Heart left ventricle (tissue), 16 donors: Measurements from ENCODE around the gene CLSTN2. TPM values are rescaled to one million over a fixed set of nuclear protein-coding genes. Genes with fewer than 3 reads are reported as not detected.

Source experiments
- ATAC-seq, 4 donors: fragments of 200-7000 bp; cut with Tn5 transposase; one replicate each; pipeline ENCODE4 v1.9.1; 2020 to 2022; ENCODE audit warnings: moderate library complexity in 4 of 4, mild to moderate bottlenecking in 3 of 4, moderate number of reproducible peaks in 1 of 4
- DNase-seq, 5 donors: peaks; one replicate each; pipeline ENCODE4 v3.0.0-alpha.2; 2020
- H3K27ac ChIP-seq, 12 donors: fragments of 200-600 bp; sonication (generic) in 4 of 12; one replicate each; pipeline versions ENCODE4 v1.5.0 to v1.8.0; 2016 to 2022; ENCODE audit warnings: mild to moderate bottlenecking in 2 of 12
- H3K27me3 ChIP-seq, 9 donors: fragments of 200-600 bp; sonication (generic) in 2 of 9; one replicate each; pipeline versions ENCODE4 v1.5.1 to v1.8.0; 2016 to 2022; ENCODE audit warnings: mild to moderate bottlenecking in 3 of 9
- H3K36me3 ChIP-seq, 9 donors: fragments of 200-600 bp; sonication (generic) in 2 of 9; one replicate each; pipeline versions ENCODE4 v1.5.0 to v1.8.0; 2018 to 2022; ENCODE audit warnings: mild to moderate bottlenecking in 2 of 9
- H3K4me1 ChIP-seq, 12 donors: fragments of 200-600 bp; sonication (generic) in 4 of 12; one replicate each; pipeline versions ENCODE4 v1.5.0 to v1.8.0; 2016 to 2022; ENCODE audit warnings: mild to moderate bottlenecking in 3 of 12
- H3K4me3 ChIP-seq, 12 donors: fragments of 200-600 bp; sonication (generic) in 4 of 12; one replicate each; pipeline versions ENCODE4 v1.5.0 to v1.8.0; 2017 to 2022; ENCODE audit warnings: mild to moderate bottlenecking in 9 of 12, moderate library complexity in 4 of 12
- H3K9me3 ChIP-seq, 12 donors: fragments of 200-600 bp; sonication (generic) in 4 of 12; one replicate each; pipeline versions ENCODE4 v1.5.0 to v1.8.0; 2016 to 2022; ENCODE audit warnings: mild to moderate bottlenecking in 1 of 12
- POLR2A ChIP-seq, 2 donors: fragments of 450-650 bp; IDR thresholded peaks; one replicate each; pipeline ENCODE4 v1.6.1; 2017; ENCODE audit warnings: antibody characterized with exemption in 2 of 2, mild to moderate bottlenecking in 2 of 2, moderate library complexity in 2 of 2
- WGBS, 4 donors: extraction: QIAGEN DNeasy Blood & Tissue Kit in 2 of 4; methylation state at CpG; one replicate each; pipeline versions ENCODE4 v1.1.5 to v1.1.7; 2013 to 2018; 5-methylcytosine and 5-hydroxymethylcytosine counted together
- intact Hi-C, 10 donors: fragments of 100-400 bp; cut with DNase I; formaldehyde crosslinking; loops; one replicate each; pipeline versions ENCODE4 v1.11.1 to v1.14.2; 2022
- polyA plus RNA-seq, 2 donors: library from polyadenylated mRNA; stranded (reverse); fragments of 200-250 nt; gene quantifications; one replicate each; pipeline ENCODE4 v1.2.3, GENCODE V29; 2013
- total RNA-seq, 9 donors: library from RNA; depleted of rRNA in 2 of 9; stranded (reverse); fragments of >200 nt in 2 of 9; fragmentation: NEBNext Ultra II Directional in 3 of 9; extraction: Animal tissue kit (Norgen Biotek cat#: 25700) in 3 of 9; gene quantifications; one replicate each; pipeline versions ENCODE4 v1.1.0 to v1.2.4, GENCODE V29; 2016 to 2023
- TF ChIP-seq, protein P1 (sequence below), 12 donors: fragments of 200-600 bp; sonication (generic) in 4 of 12; IDR thresholded peaks; one replicate each; pipeline versions ENCODE4 v1.5.0 to v1.8.0; 2018 to 2022; ENCODE audit warnings: antibody characterized with exemption in 12 of 12, mild to moderate bottlenecking in 5 of 12
- donor health status: ischemic (EF 13 %, LVEDD 7.1; RV severe dilation, severe dysfunction).
- donor health status: healthy with polysubstance abuse.
- donor health status: DM: no; HTN: yes; CAD: no.
- donor health status: DM: no; HTN: no; CAD: no.
- donor health status: ischemic (EF 25% LVEDD 6.9; RV normal size, moderate dysfunction).
- donor health status: ischemic (EF 25% LVEDD 5.7; RV mildly dilated, moderate dysfunction).
- donor health status: healthy.
- donor health status: DM: yes; HTN: yes; CAD: no.
- donor health status: ischemic (EF 35%, LVEDD 5.7; RV mildly dilated, moderate dysfunction).
- donor health status: nonischemic (EF 11% LVEDD 7.7; RV severe dilation, severe dysfunction).
- donor health status: DM: yes; HTN: yes; CAD: no.
- donor health status: PGD.
- donor health status: ischemic (EF 29% LVEDD 5.4; RV normal size, mild dysfunction).
- donor health status: nonischemic (EF 23%, LVEDD 6.1; RV moderate dilation, normal function).

The CLSTN2 gene
- total and polyA plus RNA-seq, 11 donors, result 0.69 to 7.6 (median 3.9) TPM

DNA sequence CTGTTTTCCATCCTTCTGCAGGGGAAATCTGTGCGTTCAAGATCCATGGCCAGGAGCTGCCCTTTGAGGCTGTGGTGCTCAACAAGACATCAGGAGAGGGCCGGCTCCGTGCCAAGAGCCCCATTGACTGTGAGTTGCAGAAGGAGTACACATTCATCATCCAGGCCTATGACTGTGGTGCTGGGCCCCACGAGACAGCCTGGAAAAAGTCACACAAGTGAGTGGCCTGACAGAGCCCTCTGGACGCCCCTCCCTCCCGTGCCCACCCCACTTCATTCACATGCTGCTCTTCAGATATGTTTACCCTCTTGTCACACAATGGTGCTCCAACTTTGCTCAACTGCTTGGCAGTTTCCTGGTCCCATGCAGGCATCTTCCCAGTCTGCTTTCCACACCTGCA lies 468.6 kb downstream of the CLSTN2 start:
- intact Hi-C loops, result no loop called here
- WGBS, 4 donors, result 78 to 80% (median 80%) methylated on average over 3 to 6 of the region's 6 CpGs

DNA sequence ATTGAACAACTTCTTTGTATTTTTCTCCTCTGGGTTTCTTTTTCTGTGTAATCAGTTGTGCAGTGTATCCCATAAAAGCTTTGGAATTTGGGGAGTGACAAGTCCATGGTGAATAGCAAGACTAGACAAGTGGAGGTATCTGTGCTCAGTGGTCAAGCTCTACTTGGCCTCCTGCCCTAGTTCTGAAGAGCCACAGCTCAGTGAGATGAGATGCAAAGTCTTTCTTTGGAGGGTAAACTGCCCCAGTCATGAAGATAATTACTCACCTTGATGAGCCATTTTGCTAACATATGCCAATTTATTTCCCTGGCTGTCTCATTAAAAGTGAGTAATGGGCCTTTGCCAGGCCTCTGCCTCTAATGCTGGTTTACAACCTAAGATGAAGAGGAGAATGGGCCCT lies 471.7 kb downstream of the CLSTN2 start:
- Histone ChIP-seq H3K27ac (no peak overlapping the region), H3K4me3 (no peak overlapping the region), H3K36me3 (no peaks in the 10 kb centered on the region), H3K27me3 (no peaks in the 10 kb centered on the region), H3K9me3 (peaks cover 0 to 19% (median 5%) of the 10 kb centered on the region in 12 donors), H3K4me1 (no peaks in the 10 kb centered on the region)
- no peak for ATAC-seq
- DNase-seq, result no peak
- TF ChIP-seq, protein P1, sequence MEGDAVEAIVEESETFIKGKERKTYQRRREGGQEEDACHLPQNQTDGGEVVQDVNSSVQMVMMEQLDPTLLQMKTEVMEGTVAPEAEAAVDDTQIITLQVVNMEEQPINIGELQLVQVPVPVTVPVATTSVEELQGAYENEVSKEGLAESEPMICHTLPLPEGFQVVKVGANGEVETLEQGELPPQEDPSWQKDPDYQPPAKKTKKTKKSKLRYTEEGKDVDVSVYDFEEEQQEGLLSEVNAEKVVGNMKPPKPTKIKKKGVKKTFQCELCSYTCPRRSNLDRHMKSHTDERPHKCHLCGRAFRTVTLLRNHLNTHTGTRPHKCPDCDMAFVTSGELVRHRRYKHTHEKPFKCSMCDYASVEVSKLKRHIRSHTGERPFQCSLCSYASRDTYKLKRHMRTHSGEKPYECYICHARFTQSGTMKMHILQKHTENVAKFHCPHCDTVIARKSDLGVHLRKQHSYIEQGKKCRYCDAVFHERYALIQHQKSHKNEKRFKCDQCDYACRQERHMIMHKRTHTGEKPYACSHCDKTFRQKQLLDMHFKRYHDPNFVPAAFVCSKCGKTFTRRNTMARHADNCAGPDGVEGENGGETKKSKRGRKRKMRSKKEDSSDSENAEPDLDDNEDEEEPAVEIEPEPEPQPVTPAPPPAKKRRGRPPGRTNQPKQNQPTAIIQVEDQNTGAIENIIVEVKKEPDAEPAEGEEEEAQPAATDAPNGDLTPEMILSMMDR (IDR thresholded peaks at IDR 0.05), result no peak
- no peak for TF ChIP-seq POLR2A (IDR thresholded peaks at IDR 0.05)
- intact Hi-C loops, result no loop called here

More for the DNA sequence above, 468.6 kb downstream of the CLSTN2 start:
- H3K4me3 ChIP-seq, result no peak overlapping the region
- no peaks in the 10 kb centered on the region for H3K36me3 ChIP-seq
- no peaks in the 10 kb centered on the region for H3K4me1 ChIP-seq
- no peak for ATAC-seq
- no peak for TF ChIP-seq POLR2A (IDR thresholded peaks at IDR 0.05)
- TF ChIP-seq, protein P1 (IDR thresholded peaks at IDR 0.05), result no peak
- no peaks in the 10 kb centered on the region for H3K27me3 ChIP-seq
- DNase-seq, result no peak
- H3K9me3 ChIP-seq, result no peaks in the 10 kb centered on the region
- no peak overlapping the region for H3K27ac ChIP-seq

DNA sequence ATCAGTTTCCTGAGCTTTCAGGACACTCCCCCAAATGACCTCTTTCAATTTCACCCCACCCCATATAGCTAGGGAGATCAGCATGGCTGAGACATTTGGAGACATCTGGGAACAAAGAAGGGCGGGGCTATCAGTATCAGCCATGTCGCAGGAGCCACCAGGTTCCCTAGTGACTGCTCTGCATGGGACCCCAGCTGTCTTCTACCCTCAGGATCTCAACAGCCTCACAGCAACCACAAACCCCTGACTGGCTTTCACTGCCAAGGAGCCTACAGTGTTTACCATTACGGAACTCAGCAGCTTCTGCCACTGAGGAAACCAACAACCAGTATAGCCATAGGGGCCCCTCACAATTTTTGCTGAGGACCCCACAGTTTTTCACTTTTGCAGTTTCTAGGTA lies 473.3 kb downstream of the CLSTN2 start:
- TF ChIP-seq POLR2A (IDR thresholded peaks at IDR 0.05), result no peak
- TF ChIP-seq, protein P1 (IDR thresholded peaks at IDR 0.05), result no peak
- Histone ChIP-seq H3K4me3 (no peak overlapping the region), H3K9me3 (peaks cover 0 to 19% (median 5%) of the 10 kb centered on the region in 12 donors), H3K4me1 (no peaks in the 10 kb centered on the region), H3K36me3 (no peaks in the 10 kb centered on the region), H3K27ac (no peak overlapping the region), H3K27me3 (no peaks in the 10 kb centered on the region)
- ATAC-seq (no peak), DNase-seq (no peak)
- 75 to 87% (median 80%) methylated on average over 3 of the region's 3 CpGs for WGBS, 4 donors
- intact Hi-C loops, result no loop called here

DNA sequence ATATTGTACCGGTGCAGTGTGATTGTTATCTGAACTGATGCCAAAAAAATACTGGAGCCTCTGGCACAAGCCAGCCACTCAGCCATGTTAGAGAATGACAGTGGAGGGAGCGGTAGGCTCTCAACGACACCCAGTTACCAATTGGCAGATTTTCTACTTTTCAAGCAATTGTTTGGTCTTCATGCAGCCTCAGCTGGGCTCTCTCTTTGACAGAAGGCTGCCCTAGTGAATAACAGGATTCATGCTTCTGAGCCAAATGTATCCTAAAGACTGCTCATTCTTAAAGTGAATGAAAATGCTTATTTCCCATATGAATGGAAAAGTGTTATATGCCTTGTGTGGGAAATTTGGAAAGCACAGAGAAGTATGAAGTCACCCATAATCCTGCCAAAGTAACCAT lies 481.7 kb downstream of the CLSTN2 start:
- intact Hi-C loops, result no loop called here
- TF ChIP-seq, protein P1 (IDR thresholded peaks at IDR 0.05), result no peak
- no peak for TF ChIP-seq POLR2A (IDR thresholded peaks at IDR 0.05)
- H3K4me3 ChIP-seq, result no peak overlapping the region
- WGBS, 4 donors, result 54 to 73% (median 67%) methylated on average over 3 of the region's 3 CpGs
- no peaks in the 10 kb centered on the region for H3K36me3 ChIP-seq
- no peaks in the 10 kb centered on the region for H3K27me3 ChIP-seq
- H3K4me1 ChIP-seq, result peaks cover 0 to 16% (median 9%) of the 10 kb centered on the region in 12 donors
- no peak overlapping the region for H3K27ac ChIP-seq
- H3K9me3 ChIP-seq, result peaks cover 0 to 18% (median 0%) of the 10 kb centered on the region in 12 donors
- ATAC-seq (no peak), DNase-seq (no peak)
